Upper lobe of right lung (tissue), 1 donor: ENCODE measurements around the gene EMP2. TPM values are rescaled to one million over a fixed set of nuclear protein-coding genes. Genes with fewer than 3 reads are reported as not detected.

Source experiments
- ATAC-seq: fragments of 200-7000 bp; cut with Tn5 transposase; one replicate; pipeline ENCODE4 v1.9.1; 2020; ENCODE audit warnings: mild to moderate bottlenecking, moderate library complexity
- DNase-seq: peaks from one replicate; pipeline ENCODE4 v3.0.0-alpha.2; 2020
- H3K27ac ChIP-seq: fragments of 200-600 bp; one replicate; pipeline ENCODE4 v1.8.0; 2022
- H3K27me3 ChIP-seq: fragments of 200-600 bp; one replicate; pipeline ENCODE4 v1.8.0; 2022; ENCODE audit warnings: mild to moderate bottlenecking
- H3K36me3 ChIP-seq: fragments of 200-600 bp; one replicate; pipeline ENCODE4 v1.8.0; 2022
- H3K4me1 ChIP-seq: fragments of 200-600 bp; one replicate; pipeline ENCODE4 v1.8.0; 2022
- H3K4me3 ChIP-seq: fragments of 200-600 bp; one replicate; pipeline ENCODE4 v1.8.0; 2022; ENCODE audit warnings: mild to moderate bottlenecking
- H3K9me3 ChIP-seq: fragments of 200-600 bp; one replicate; pipeline ENCODE4 v1.8.0; 2022
- CTCF ChIP-seq: fragments of 200-600 bp; IDR thresholded peaks from one replicate; pipeline ENCODE4 v1.8.0; 2022; ENCODE audit warnings: antibody characterized with exemption
- intact Hi-C: fragments of 100-400 bp; cut with DNase I; formaldehyde crosslinking; loops from one replicate; pipeline ENCODE4 v1.11.0; 2022
- total RNA-seq: library from RNA; stranded (reverse); fragmentation: NEBNext Ultra II Directional; extraction: Animal tissue kit (Norgen Biotek cat#: 25700); gene quantifications from one replicate; pipeline ENCODE4 v1.2.1, GENCODE V29; 2021
- donor health status: DM: no; HTN: yes; CAD: no; lungs with severe emphysema.

EMP2 gene
- total RNA-seq, 1 donor from 2014 or later, result 726 TPM

- no peaks in the 10 kb centered on the region for H3K36me3 ChIP-seq
- no peak for TF ChIP-seq CTCF
- H3K27ac ChIP-seq, result peak overlapping the region; percentile 82
- intact Hi-C loops, result no loop called here
- DNase-seq (peak; percentile 72), ATAC-seq (peak; percentile 69)
- peak overlapping the region; percentile 11 for H3K4me3 ChIP-seq
- no peaks in the 10 kb centered on the region for H3K9me3 ChIP-seq
- peaks cover 52% of the 10 kb centered on the region for H3K4me1 ChIP-seq
- no peaks in the 10 kb centered on the region for H3K27me3 ChIP-seq
Observed at GRCh38 chr16:10558746-10559641, 21.4 kb downstream of the EMP2 start.

DNA sequence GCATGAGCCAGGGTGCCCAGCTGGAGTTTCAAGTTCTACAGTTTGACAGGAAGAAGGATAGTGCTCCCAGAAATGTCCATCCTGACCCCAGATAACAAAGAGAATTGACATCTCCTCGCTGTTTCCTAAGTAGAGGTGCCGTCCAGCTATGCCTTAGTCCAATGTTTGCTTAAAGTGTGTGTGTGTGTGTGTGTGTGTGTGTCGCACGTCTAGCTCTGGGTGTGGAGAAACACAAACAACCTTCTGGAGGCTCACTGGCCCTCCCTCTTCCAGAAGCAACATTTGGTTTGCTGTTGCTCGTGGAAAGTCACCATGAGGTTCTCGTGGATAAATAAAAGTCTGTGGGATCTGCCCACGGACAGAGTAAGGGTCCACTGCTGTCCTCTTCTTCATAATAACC lies 22.1 kb downstream of the EMP2 start:
- Histone ChIP-seq H3K36me3 (no peaks in the 10 kb centered on the region), H3K27ac (peak overlapping the region; percentile 82), H3K4me1 (peaks cover 54% of the 10 kb centered on the region), H3K27me3 (no peaks in the 10 kb centered on the region), H3K4me3 (peak overlapping the region; percentile 11), H3K9me3 (no peaks in the 10 kb centered on the region)
- DNase-seq, result no peak
- ATAC-seq, result peak; percentile 32
- TF ChIP-seq CTCF, result no peak
- intact Hi-C loops, result no loop called here

DNA sequence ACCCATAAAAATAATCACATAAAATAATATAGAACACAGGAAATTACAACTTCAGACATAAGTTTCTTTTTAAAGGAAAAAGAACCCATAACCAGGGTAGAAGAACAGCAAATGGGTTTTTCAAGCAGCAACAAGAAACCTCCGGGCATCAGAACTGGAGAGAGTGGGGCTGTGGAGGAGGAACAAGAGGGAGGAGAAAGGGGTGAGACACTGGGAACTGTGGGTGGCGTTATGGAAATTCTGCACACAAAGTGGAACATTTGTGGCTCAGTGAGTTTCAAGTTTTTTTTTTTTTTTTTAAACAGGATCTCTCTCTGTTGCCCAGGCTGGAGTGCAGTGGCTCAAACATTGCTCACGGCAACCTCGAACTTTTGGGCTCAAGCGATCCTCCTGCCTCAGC lies 22.6 kb downstream of the EMP2 start:
- Histone ChIP-seq H3K27me3 (no peaks in the 10 kb centered on the region), H3K36me3 (no peaks in the 10 kb centered on the region), H3K4me3 (no peak overlapping the region), H3K9me3 (no peaks in the 10 kb centered on the region), H3K27ac (peak overlapping the region; percentile 82), H3K4me1 (peaks cover 60% of the 10 kb centered on the region)
- no peak for TF ChIP-seq CTCF
- ATAC-seq, result no peak
- no peak for DNase-seq
- intact Hi-C loops, result no loop called here

- Histone ChIP-seq H3K27ac (no peak overlapping the region), H3K4me3 (no peak overlapping the region), H3K27me3 (no peaks in the 10 kb centered on the region), H3K36me3 (no peaks in the 10 kb centered on the region), H3K4me1 (peaks cover 63% of the 10 kb centered on the region), H3K9me3 (no peaks in the 10 kb centered on the region)
- DNase-seq (no peak), ATAC-seq (no peak)
- intact Hi-C loops, result no loop called here
- TF ChIP-seq CTCF, result no peak
Observed at GRCh38 chr16:10556236-10556635, 24.2 kb downstream of the EMP2 start.

- Histone ChIP-seq H3K27me3 (no peaks in the 10 kb centered on the region), H3K4me1 (peaks cover 46% of the 10 kb centered on the region), H3K27ac (no peak overlapping the region), H3K9me3 (no peaks in the 10 kb centered on the region), H3K4me3 (no peak overlapping the region), H3K36me3 (no peaks in the 10 kb centered on the region)
- DNase-seq (no peak), ATAC-seq (no peak)
- TF ChIP-seq CTCF, result no peak
- intact Hi-C loops, result no loop called here
Observed at GRCh38 chr16:10554569-10554968, 25.8 kb downstream of the EMP2 start.
